Stimulated activated CD4-positive, alpha-beta T cell treated with anti-CD3 and anti-CD28 coated beads, Interleukin-1b, Interleukin-23, amount 100 ng/mL, for 24 hours (primary cell): ENCODE results near the gene GNLY.

ENCODE experiments used
- DNase-seq, 4 experiments: peaks; one replicate each; pipeline ENCODE4 v3.0.0-alpha.2; 2020; ENCODE audit warnings: low read depth in 4 of 4, low spot score in 1 of 4

Gene GNLY

GRCh38 chr2:85681776-85682175, 12.4 kb upstream of the GNLY start:
- no peak for DNase-seq

- no peak for DNase-seq
Measured at GRCh38 chr2:85682378-85682777, 11.8 kb upstream of the GNLY start.

GRCh38 chr2:85684380-85684779, 9.8 kb upstream of the GNLY start:
- DNase-seq, result no peak

GRCh38 chr2:85684806-85685205, 9.4 kb upstream of the GNLY start:
- DNase-seq, result no peak

- no peak for DNase-seq
Measured at GRCh38 chr2:85690932-85691331, 3.2 kb upstream of the GNLY start.

- no peak for DNase-seq
Measured at GRCh38 chr2:85692039-85692645, 2.0 kb upstream of the GNLY start.

GRCh38 chr2:85695121-85695520, 963 bp downstream of the GNLY start:
- DNase-seq, result no peak

- no peak for DNase-seq
Measured at GRCh38 chr2:85695691-85696668, 1.8 kb downstream of the GNLY start.

- no peak for DNase-seq
Measured at GRCh38 chr2:85697096-85697495, 2.9 kb downstream of the GNLY start.

- DNase-seq, result no peak
Measured at GRCh38 chr2:85697716-85698115, 3.6 kb downstream of the GNLY start.

- DNase-seq, result no peak
Measured at GRCh38 chr2:85698184-85698879, 4.2 kb downstream of the GNLY start.

- no peak for DNase-seq
Measured at GRCh38 chr2:85698880-85699254, 4.7 kb downstream of the GNLY start.

- no peak for DNase-seq
Measured at GRCh38 chr2:85699325-85699724, 5.2 kb downstream of the GNLY start.

GRCh38 chr2:85702172-85702571, 8.0 kb downstream of the GNLY start:
- DNase-seq, result no peak

GRCh38 chr2:85702800-85703199, 8.6 kb downstream of the GNLY start:
- DNase-seq, result no peak

GRCh38 chr2:85703329-85703728, 9.2 kb downstream of the GNLY start:
- no peak for DNase-seq

- DNase-seq, result no peak
Measured at GRCh38 chr2:85704038-85704437, 9.9 kb downstream of the GNLY start.

GRCh38 chr2:85704800-85705679, 10.9 kb downstream of the GNLY start:
- DNase-seq, result no peak

- DNase-seq, result no peak
Measured at GRCh38 chr2:85705680-85706039, 11.5 kb downstream of the GNLY start.

GRCh38 chr2:85706063-85706462, 11.9 kb downstream of the GNLY start:
- DNase-seq, result no peak
